GM19238 (cell line): ENCODE data around the gene ZNF750.

Source experiments
- DNase-seq: peaks from one replicate; pipeline ENCODE4 v3.0.0; 2011; ENCODE audit warnings: low spot score; ENCODE audit not compliant: insufficient read length

Gene ZNF750

GRCh38 chr17:82835122-82835521 lies 4.7 kb downstream of the ZNF750 start:
- no peak for DNase-seq

DNA sequence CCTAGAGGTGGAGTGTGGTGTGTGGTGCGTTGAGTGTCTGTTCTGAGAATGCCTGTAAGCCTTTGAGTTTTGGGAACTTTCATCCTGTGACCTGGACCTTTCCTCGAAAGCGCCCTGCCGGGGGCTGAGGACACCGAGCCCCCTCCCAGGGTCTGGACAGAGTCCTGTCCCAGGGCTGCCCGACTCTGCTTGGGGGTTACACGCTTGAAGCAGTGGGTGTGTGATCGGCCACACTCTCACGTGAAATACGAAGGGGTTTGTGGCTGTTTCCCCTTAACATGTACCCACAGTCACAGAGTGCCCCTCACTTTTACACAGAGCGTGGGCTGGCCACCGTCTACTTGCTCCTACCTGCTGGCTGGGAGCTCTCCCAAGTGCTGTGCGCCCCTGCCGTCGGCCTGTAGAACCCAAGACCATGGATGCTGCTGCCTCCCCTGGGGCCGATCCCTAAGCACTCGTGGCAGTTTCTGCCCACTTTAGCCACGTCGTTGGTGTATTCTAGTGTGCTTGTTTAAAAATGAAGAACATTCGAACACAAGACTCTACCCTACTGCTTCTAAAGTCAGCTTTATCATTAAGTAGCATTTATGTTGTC lies 6.8 kb downstream of the ZNF750 start:
- no peak for DNase-seq

DNA sequence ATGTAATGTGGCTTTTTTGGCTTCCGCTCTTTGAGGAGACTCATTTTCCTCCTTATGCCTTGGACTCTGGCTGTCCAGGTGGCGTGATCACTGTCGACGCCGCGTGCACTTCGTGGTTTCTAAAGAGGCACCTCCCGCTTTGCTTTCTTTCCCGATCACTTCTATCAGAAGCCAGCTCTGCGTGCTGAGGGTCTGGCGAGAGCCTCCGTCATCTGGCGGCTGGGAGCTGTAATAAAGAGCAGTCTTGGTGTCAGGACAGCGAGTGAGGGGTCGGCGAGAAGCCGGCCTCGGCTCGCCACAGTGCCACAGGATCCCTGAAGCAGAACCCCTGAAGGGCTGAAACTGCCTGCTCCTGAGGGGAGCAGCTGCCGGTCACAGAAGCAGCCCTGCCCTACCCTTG lies 7.4 kb downstream of the ZNF750 start:
- no peak for DNase-seq

DNA sequence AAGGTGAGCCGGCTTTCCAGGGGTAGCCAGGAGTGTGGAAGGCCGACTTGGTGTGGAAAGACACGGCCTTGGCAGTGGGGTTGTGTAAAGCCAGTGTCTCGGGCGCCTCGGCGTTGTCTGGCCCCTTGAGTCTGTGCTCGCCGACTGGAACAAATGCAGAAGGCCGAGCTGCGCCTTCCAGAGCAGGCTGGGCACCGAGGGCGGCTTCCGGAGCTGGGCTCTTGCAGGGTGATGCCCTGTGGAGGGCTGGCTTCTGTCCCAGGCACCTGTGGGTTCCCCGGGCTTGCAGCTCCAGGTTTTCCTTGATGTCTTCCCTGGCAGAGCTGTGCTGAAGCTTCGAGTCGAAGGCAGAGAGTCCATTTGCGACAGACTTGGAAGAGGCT lies 8.0 kb downstream of the ZNF750 start:
- no peak for DNase-seq

DNA sequence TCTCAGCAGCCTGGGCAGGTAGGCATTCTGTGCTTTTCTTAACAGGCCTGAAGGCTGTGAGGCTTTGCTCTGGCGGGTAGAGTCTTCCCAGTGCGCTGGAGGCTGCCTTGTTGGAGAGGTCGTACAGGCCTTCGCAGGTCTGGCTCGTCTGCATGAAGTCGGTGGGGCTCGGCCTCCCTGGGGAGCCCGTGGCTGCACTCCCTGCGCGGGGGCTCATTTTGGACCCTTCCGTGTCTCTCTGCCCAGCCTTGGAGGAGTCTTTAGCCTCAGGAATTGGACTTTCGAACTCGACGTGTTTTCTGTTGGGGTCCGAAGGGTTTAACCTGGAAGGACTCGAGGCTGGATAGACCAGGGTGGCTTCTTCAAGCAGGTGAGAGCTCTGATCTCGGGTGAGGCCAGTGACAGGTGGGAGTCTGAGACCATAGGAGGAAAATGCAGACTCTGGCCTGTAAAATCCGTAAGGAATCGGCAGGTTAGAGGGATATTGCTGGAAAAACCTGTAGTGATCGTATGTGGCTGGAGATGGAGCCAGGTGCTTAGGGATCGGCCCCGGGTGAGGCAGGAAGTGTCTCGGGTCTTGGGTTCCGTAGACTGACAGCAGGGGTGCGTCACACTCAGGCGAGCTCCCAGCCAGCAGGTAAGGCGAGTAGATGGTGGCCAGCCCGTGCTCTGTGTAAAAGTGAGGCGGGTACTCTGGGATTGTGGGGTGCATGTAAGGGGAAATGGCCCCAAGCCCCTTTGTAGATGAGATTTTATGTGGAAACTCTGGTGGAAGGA lies 8.6 kb downstream of the ZNF750 start:
- DNase-seq, result no peak

DNA sequence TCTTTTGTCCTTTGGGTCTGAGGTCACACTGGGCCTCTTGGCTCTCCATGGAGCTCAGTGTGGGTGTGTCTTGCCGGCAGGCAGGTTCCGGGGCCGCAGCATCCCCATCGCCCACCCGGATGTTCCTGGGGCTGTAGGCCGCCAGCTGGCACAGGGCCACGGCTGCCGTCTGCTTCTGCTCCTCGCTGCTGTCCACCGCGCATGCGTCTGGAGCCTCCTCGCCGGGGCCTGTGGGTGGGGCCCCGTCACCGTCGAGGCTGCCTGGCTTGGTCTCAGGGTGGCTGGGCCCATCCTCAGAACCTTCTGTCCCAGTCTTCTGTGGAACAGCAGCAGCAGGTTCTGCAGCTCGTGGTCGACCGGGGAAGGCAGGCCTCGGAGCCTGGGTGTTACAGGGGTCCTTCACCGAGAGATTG lies 9.6 kb downstream of the ZNF750 start:
- no peak for DNase-seq

GRCh38 chr17:82828875-82829487 lies 10.8 kb downstream of the ZNF750 start:
- no peak for DNase-seq

DNA sequence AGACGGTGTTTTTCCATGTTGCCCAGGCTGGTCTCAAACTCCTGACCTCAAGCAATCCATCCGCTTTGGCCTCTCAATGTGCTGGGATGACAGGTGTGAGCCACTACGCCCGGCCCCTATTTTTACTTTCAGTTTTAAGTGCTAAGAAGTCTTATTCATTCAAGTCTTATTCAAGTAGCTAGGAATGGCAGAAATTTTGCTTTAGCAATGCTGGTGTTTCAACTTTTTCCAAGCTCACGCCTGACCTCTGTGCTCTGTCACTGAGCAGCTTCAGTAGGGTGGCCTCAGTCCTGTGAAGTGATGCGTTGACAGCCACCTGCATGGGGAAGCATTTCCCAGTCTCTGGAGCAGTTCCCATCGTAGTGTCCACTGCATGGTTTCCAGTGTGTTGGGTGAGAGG lies 12.9 kb downstream of the ZNF750 start:
- DNase-seq, result no peak

DNA sequence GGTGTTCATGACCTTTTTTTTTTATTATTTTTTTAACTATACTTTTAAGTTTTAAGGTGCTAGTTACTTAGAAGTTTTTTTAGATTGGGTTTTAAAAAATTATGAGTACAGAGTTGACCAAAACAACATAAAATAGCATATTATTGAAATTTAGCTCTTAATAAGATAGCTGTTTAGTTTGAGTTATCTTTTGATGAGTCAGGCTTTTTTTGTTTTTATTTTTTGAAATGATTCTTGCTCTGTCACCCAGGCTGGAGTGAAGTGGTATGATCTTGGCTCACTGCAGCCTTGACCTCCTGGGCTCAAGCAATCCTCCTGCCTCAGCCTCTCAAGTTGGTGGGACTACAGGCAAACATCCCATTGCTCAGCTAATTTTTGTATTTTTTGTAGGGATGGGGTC lies 13.6 kb downstream of the ZNF750 start:
- DNase-seq, result no peak

DNA sequence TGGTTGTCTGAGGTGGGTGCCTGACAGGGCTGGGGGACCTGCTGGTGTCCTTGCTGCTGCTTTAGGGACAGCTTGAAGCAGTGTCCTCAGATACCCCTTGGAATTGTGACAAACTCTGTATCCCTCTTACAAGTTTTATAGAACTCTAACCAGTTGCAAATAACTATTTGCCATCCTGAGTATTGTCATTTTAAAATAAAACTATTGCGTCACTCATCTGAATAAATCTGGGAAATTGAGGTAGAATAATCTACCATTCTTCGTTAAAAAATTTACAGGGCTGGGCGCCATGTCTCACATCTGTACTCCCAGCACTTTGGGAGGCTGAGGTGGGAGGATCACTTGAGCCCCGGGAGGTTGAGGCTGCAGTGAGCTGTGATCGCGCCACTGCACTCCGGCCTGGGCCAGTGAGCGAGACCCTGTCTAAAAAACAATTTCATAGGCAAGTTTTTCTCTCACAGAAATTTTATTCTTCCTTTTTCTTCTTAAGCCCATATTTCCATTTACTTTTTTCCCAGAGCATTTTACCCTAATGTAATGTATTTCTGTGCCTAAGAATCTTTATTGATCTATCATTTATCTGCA lies 14.2 kb downstream of the ZNF750 start:
- DNase-seq, result no peak

DNA sequence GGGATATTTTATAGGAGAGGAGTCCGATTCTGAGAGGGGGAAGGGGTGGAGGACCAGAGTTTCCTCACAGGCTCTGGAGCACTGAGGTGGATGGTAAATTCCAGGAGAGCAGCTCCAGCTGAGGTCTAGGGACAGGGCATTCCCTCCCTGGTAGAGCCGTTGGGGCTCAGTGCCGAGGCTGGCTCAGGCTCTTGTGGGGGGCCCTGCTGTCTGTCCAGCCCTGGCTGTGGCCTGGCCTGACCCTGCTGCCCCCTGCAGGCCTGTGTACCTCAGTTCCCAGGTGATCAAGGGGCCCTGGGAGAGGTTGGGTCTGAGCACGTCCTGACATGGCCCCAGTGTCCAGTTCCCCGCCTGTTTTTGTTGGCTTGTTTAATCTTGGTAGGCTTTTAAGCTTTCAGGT lies 16.8 kb downstream of the ZNF750 start:
- DNase-seq, result no peak

DNA sequence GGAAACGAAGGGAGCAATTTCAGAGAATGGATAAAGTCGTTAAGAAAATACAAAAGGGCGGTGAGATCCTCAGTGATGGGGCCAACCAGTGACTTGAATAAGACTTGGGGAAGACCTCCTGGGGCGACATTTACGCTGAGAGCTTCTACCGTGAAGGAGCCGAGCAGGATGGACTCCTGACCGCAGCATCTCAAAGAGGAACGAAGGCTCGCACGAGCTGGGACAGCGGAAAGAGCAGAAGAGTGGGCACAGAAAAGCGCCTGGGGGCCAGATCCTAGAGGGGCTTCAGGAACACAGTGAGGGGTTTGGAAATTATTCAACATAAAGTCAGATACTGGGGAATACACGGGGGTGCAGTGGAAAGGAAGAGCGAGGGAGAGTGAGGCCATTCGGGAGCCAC lies 17.5 kb downstream of the ZNF750 start:
- DNase-seq, result no peak

GRCh38 chr17:82821554-82821953 lies 18.3 kb downstream of the ZNF750 start:
- DNase-seq, result no peak

DNA sequence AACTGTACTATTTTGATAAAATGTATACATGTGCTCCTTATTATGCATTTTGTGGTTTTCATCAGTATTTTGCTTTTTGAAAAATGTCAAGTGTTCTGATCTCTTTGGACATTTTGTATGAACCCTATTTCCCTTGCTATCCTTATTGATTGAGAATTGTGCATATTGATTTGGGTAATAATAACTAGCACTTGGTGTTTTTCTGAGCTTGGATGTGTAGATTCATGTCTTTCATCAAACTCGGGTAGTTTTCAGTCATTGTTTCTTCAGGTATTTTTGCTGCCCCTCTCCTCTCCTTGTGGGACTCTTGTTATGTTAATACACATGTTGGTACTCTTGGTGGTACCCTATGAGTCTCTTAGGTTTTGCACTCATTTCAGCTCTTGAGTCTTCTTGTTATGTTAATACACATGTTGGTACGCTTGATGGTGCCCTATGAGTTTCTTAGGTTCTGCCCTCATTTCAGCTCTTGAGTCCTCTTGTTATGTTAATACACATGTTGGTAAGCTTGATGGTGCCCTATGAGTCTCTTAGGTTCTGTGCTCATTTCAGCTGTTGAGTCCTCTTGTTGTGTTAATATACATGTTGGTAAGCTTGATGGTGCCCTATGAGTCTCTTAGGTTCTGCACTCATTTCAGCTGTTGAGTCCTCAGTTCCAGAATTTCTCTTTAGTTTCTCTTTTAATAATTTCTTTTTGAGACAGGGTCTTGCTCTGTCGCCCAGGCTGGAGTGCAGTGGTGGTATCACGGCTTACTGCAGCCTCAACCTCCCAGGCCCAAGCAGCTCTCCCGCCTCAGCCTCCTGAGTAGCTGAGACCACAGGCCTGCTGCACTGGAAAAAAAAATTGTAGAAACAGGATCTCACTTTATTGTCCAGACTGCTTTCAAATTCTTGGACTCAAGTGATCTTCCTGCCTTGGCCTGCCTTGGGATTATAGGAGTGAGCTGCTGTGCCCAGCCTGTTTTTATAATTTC lies 19.3 kb downstream of the ZNF750 start:
- DNase-seq, result no peak

DNA sequence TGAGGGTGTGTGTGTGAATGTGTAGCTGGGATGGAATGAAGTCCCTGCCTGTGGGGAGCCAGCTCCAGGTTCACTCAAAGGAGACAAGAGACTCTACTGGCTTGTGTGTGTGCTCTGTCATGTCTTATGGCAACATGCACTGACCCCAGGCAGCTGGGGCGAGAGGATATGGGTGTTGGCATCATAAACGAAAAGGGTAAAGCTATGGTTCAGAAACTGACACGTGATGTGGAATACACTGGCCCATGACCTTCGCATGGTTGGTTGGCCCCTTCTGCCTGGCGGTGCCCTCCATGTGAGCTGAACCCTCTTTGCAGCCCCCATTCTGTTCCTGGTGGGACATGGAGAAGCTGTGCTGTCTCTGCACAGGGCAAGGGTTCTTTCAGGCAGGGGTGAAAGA lies 21.9 kb downstream of the ZNF750 start:
- no peak for DNase-seq

- DNase-seq, result no peak
Observed at GRCh38 chr17:82816358-82816757, 23.5 kb downstream of the ZNF750 start.

DNA sequence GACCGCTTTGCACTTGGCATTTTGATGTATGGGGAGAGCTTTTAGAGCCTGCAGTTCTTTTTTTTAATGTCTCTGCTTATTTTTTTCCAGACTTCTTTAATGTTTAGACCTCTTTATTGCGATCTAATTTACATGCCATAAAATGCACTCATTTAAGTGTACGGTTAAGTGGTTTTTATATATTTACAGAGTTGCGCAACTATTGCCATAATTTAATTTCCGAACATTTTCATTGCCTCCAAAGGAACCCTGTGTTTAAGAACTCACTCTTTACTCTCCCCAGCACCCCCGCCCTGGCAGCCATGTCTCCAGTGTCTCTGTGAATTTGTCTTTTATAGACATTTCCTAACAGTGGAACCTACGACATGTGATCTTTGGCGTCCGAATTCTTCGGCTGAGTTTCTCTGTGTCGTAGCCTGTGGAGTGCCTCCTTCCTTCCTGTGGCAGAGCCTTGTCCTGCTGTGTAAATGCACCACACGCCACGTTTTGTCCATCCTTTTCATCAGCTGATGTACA lies 24.0 kb downstream of the ZNF750 start:
- DNase-seq, result no peak

DNA sequence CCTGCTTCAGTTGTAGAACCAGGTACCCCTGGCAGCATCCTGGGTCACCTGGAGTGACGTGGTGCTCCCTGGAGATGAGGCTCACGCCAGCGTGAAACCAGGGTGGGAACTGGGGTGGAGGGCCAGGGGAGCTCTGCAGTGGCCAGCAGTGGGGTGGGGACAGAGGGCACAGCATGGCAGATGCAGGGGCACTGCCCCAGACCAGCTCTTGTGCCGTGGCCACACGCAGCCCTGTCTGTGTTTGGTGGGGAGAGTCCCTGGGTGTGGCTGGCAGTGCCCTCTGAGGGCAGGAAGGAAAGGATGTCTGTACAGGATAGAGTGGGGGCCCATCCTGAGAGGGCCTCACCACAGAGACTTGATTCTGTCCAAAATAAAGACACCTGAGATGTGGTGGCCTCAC lies 24.5 kb downstream of the ZNF750 start:
- no peak for DNase-seq

- no peak for DNase-seq
Observed at GRCh38 chr17:82814834-82815233, 25.0 kb downstream of the ZNF750 start.

GRCh38 chr17:82813299-82814051 lies 26.3 kb downstream of the ZNF750 start:
- DNase-seq, result no peak
